ENCODE data around the gene AOPEP.
"Not testable (repeated sequence)": the region's sequence is repeated elsewhere in the genome, so short reads cannot be mapped to it uniquely, and the experiment has no call there.

AOPEP gene

GRCh38 chr9:94934816-94935328 lies 208.4 kb downstream of the AOPEP start:
- no peak for DNase-seq (ENCODE audit: low spot score)

GRCh38 chr9:94935396-94935795 lies 208.9 kb downstream of the AOPEP start:
- no peak for DNase-seq (ENCODE audit: low spot score)

- DNase-seq (ENCODE audit: low spot score), result no peak
Measured at GRCh38 chr9:94936419-94936818, 209.9 kb downstream of the AOPEP start.

GRCh38 chr9:94937214-94937903 lies 210.9 kb downstream of the AOPEP start:
- DNase-seq (ENCODE audit: low spot score), result peak; percentile 75

- DNase-seq (ENCODE audit: low spot score), result no peak
Measured at GRCh38 chr9:94938384-94938783, 211.9 kb downstream of the AOPEP start.

- DNase-seq (ENCODE audit: low spot score), result not testable (repeated sequence)
Measured at GRCh38 chr9:94940296-94940695, 213.8 kb downstream of the AOPEP start.

- DNase-seq (ENCODE audit: low spot score), result no peak
Measured at GRCh38 chr9:94941211-94941875, 214.8 kb downstream of the AOPEP start.

GRCh38 chr9:94944626-94945025 lies 218.1 kb downstream of the AOPEP start:
- no peak for DNase-seq (ENCODE audit: low spot score)

GRCh38 chr9:94945197-94946144 lies 219.0 kb downstream of the AOPEP start:
- DNase-seq (ENCODE audit: low spot score), result peak; percentile 81

GRCh38 chr9:94946256-94946655 lies 219.8 kb downstream of the AOPEP start:
- no peak for DNase-seq (ENCODE audit: low spot score)

GRCh38 chr9:94948567-94949235 lies 222.2 kb downstream of the AOPEP start:
- DNase-seq (ENCODE audit: low spot score), result no peak

- no peak for DNase-seq (ENCODE audit: low spot score)
Measured at GRCh38 chr9:94949370-94949769, 222.9 kb downstream of the AOPEP start.

- DNase-seq (ENCODE audit: low spot score), result no peak
Measured at GRCh38 chr9:94950040-94950578, 223.6 kb downstream of the AOPEP start.

- DNase-seq (ENCODE audit: low spot score), result no peak
Measured at GRCh38 chr9:94950579-94951323, 224.3 kb downstream of the AOPEP start.

GRCh38 chr9:94951324-94952135 lies 225.0 kb downstream of the AOPEP start:
- no peak for DNase-seq (ENCODE audit: low spot score)

- no peak for DNase-seq (ENCODE audit: low spot score)
Measured at GRCh38 chr9:94952565-94953373, 226.3 kb downstream of the AOPEP start.

GRCh38 chr9:94956731-94957130 lies 230.2 kb downstream of the AOPEP start:
- DNase-seq (ENCODE audit: low spot score), result no peak

GRCh38 chr9:94960964-94961363 lies 234.5 kb downstream of the AOPEP start:
- no peak for DNase-seq (ENCODE audit: low spot score)

GRCh38 chr9:94961870-94962269 lies 235.4 kb downstream of the AOPEP start:
- no peak for DNase-seq (ENCODE audit: low spot score)

Data from AG08396 (cell line).